ENCODE results near the gene COA6. TPM values are rescaled to one million over a fixed set of nuclear protein-coding genes. Genes with fewer than 3 reads are reported as not detected.

Gene COA6
- total and polyA plus RNA-seq, 2 experiments from 2014 or later: 67.8 to 82.9 TPM

GRCh38 chr1:234431255-234431654 is 58.0 kb downstream of the COA6 start:
- Histone ChIP-seq H3K4me3 (no peak overlapping the region), H2AFZ (no peak overlapping the region), H3K36me3 (replicated peaks; ENCODE audit: insufficient read depth, low read depth) (no peaks in the 10 kb centered on the region), H4K20me1 (ENCODE audit: insufficient read depth, poor library complexity, severe bottlenecking) (no peaks in the 10 kb centered on the region), H3K4me1 (ENCODE audit: insufficient read depth) (no peaks in the 10 kb centered on the region), H3K9me3 (ENCODE audit: low read depth) (no peaks in the 10 kb centered on the region), H3K4me2 (no peak overlapping the region), H3K27me3 (no peaks in the 10 kb centered on the region), H3K27ac (no peak overlapping the region), H3K79me2 (no peaks in the 10 kb centered on the region), H3K9me2 (replicated peaks; ENCODE audit: insufficient read depth) (no peaks in the 10 kb centered on the region)
- TF ChIP-seq EZH2phosphoT487 (IDR thresholded peaks at IDR 0.05; ENCODE audit: low read depth, severe bottlenecking, unreplicated experiment) (no peak), CTCF (IDR thresholded peaks at IDR 0.05; ENCODE audit: poor library complexity) (no peak), EZH2 (IDR thresholded peaks at IDR 0.05; ENCODE audit: borderline replicate concordance) (no peak)
- DNase-seq (ENCODE audit: low spot score): no peak
- 91% methylated on average over 4 of the region's 4 CpGs for WGBS (ENCODE audit: low lambda C conversion rate, missing lambda C conversion rate)

GRCh38 chr1:234433563-234434285 is 60.5 kb downstream of the COA6 start:
- Histone ChIP-seq H3K9me2 (replicated peaks; ENCODE audit: insufficient read depth) (no peaks in the 10 kb centered on the region), H3K4me3 (no peak overlapping the region), H3K27me3 (no peaks in the 10 kb centered on the region), H3K9me3 (ENCODE audit: low read depth) (no peaks in the 10 kb centered on the region), H3K27ac (no peak overlapping the region), H3K79me2 (no peaks in the 10 kb centered on the region), H3K4me1 (ENCODE audit: insufficient read depth) (no peaks in the 10 kb centered on the region), H3K4me2 (no peak overlapping the region), H2AFZ (no peak overlapping the region), H4K20me1 (ENCODE audit: insufficient read depth, poor library complexity, severe bottlenecking) (no peaks in the 10 kb centered on the region), H3K36me3 (replicated peaks; ENCODE audit: insufficient read depth, low read depth) (no peaks in the 10 kb centered on the region)
- WGBS (ENCODE audit: low lambda C conversion rate, missing lambda C conversion rate): 82% methylated on average over 1 of the region's 1 CpG
- TF ChIP-seq EZH2 (IDR thresholded peaks at IDR 0.05; ENCODE audit: borderline replicate concordance): no peak
- DNase-seq (ENCODE audit: low spot score): no peak

Other genes with a start within 250 kb of the COA6 start
- 22.8 and 22.9 TPM in 2 replicates for gene TARBP1, start 105.7 kb downstream of the COA6 start, total RNA-seq
- 12.2 and 12.8 TPM in 2 replicates for gene TARBP1, start 105.7 kb downstream of the COA6 start, polyA plus RNA-seq
- gene IRF2BP2, start 236.7 kb downstream of the COA6 start, total RNA-seq: 113 and 135 TPM in 2 replicates
- 65.9 and 68.2 TPM in 2 replicates for gene IRF2BP2, start 236.7 kb downstream of the COA6 start, polyA plus RNA-seq

All from hepatocyte (in vitro differentiated cells).